HepG2 (cell line): ENCODE measurements around the gene PPIP5K2. TPM values are rescaled to one million over a fixed set of nuclear protein-coding genes. Genes with fewer than 3 reads are reported as not detected.

Experiments
- ATAC-seq: fragments of 200-7000 bp; cut with Tn5 transposase; 3 replicates; pipeline ENCODE4 v1.9.1; 2020; ENCODE audit warnings: mild to moderate bottlenecking, moderate library complexity
- BruUV-seq: library from RNA; stranded (reverse); fragments of 400-500 nt; replicated peaks from 2 replicates; lab custom pipeline; 2021; lab: Mats Ljungman, UMichigan
- CTCF ChIA-PET: fragments of 300-600 bp; formaldehyde crosslinking; extraction: SDS; loops from one replicate; lab custom pipeline; 2021; ENCODE audit warnings: low total read pairs, inconsistent platforms, low intra/inter-chr PET ratio; lab: Yijun Ruan, JAX
- POLR2A ChIA-PET: fragments of 350-600 bp; sonication (Branson Sonifier 250); formaldehyde crosslinking; loops from one replicate; lab custom pipeline; 2020; ENCODE audit warnings: antibody characterized with exemption, inconsistent platforms; lab: Yijun Ruan, JAX
- DNase-seq: peaks from one replicate; pipeline ENCODE4 v3.0.0-alpha.2; 2015; ENCODE audit warnings: low spot score
- FAIRE-seq: peaks from 3 replicates; lab custom pipeline; 2011; peaks lifted over from hg19 to GRCh38; lab: Jason Lieb, UNC
- H2AFZ ChIP-seq: one replicate; pipeline ENCODE4 v1.6.1; 2011; ENCODE audit warnings: low read length, inconsistent platforms
- H3K27ac ChIP-seq: fragments of 300-600 bp; 3 replicates; pipeline ENCODE4 v1.8.0; 2011; ENCODE audit warnings: mixed run types, mild to moderate bottlenecking, mixed read lengths, low read length, inconsistent platforms; ENCODE audit not compliant: insufficient read depth; ENCODE audit errors: extremely low read length
- H3K27me3 ChIP-seq, 2 experiments: fragments of 200-600 bp in 1 of 2; 2 replicates in 1 of 2; 3 replicates in 1 of 2; pipeline versions ENCODE4 v1.6.0 to v1.8.0; 2011; ENCODE audit warnings: low read length in 2 of 2, mild to moderate bottlenecking in 2 of 2, moderate library complexity in 2 of 2, inconsistent platforms in 1 of 2; ENCODE audit not compliant: insufficient read depth in 2 of 2, control insufficient read depth in 1 of 2
- H3K36me3 ChIP-seq, 2 experiments: fragments of 200-600 bp in 1 of 2; replicated peaks in 1 of 2; 2 replicates in 1 of 2; 3 replicates in 1 of 2; pipeline versions ENCODE4 v1.5.1 to v1.8.0; 2011; ENCODE audit warnings: low read length in 2 of 2, inconsistent platforms in 1 of 2; ENCODE audit not compliant: insufficient read depth in 2 of 2, control insufficient read depth in 1 of 2
- H3K4me1 ChIP-seq: 2 replicates; pipeline ENCODE4 v1.5.1; 2012; ENCODE audit warnings: low read length, inconsistent platforms; ENCODE audit not compliant: insufficient read depth
- H3K4me2 ChIP-seq: 2 replicates; pipeline ENCODE4 v1.6.0; 2011; ENCODE audit warnings: low read depth, low read length, inconsistent platforms
- H3K4me3 ChIP-seq, 3 experiments: fragments of 200-600 bp in 1 of 3; sonication (generic), shearing (Covaris generic) in 1 of 3; replicated peaks in 1 of 3; 2 replicates each; pipeline ENCODE4 v1.5.1; 2011 to 2016; ENCODE audit warnings: low read length in 3 of 3, inconsistent platforms in 2 of 3, low read depth in 2 of 3, mild to moderate bottlenecking in 2 of 3, control low read depth in 1 of 3, mixed read lengths in 1 of 3; ENCODE audit not compliant: insufficient read depth in 1 of 3
- H3K79me2 ChIP-seq: one replicate; pipeline ENCODE4 v1.6.1; 2011; ENCODE audit warnings: low read length, inconsistent platforms; ENCODE audit not compliant: insufficient read depth
- H3K9ac ChIP-seq: 2 replicates; pipeline ENCODE4 v1.6.0; 2011; ENCODE audit warnings: mild to moderate bottlenecking, low read depth, low read length, inconsistent platforms; ENCODE audit not compliant: insufficient read depth
- H3K9me3 ChIP-seq: 2 replicates; pipeline ENCODE4 v1.5.1; 2012; ENCODE audit warnings: mild to moderate bottlenecking, low read length
- H4K20me1 ChIP-seq: 2 replicates; pipeline ENCODE4 v1.6.0; 2011; ENCODE audit warnings: inconsistent platforms, mild to moderate bottlenecking, low read length, moderate library complexity; ENCODE audit not compliant: insufficient read depth
- DDIT3 ChIP-seq: sonication (generic); formaldehyde crosslinking; IDR thresholded peaks from 2 replicates; pipeline ENCODE4 v1.4.0; 2020; ENCODE audit warnings: mild to moderate bottlenecking, missing genetic modification reagents
- DRAP1 ChIP-seq: IDR thresholded peaks from 2 replicates; pipeline ENCODE4 v1.6.1; 2016; ENCODE audit warnings: missing genetic modification reagents, missing compliant biosample characterization
- ELF3 ChIP-seq: IDR thresholded peaks from 2 replicates; pipeline ENCODE4 v1.6.1; 2016; ENCODE audit warnings: missing genetic modification reagents, missing compliant biosample characterization
- KLF13 ChIP-seq: sonication (generic); formaldehyde crosslinking; IDR thresholded peaks from 2 replicates; pipeline ENCODE4 v1.4.0; 2020; ENCODE audit warnings: mild to moderate bottlenecking, missing genetic modification reagents
- KLF15 ChIP-seq: sonication (generic); formaldehyde crosslinking; IDR thresholded peaks from 2 replicates; pipeline ENCODE4 v1.8.1; 2023; ENCODE audit warnings: borderline replicate concordance, mild to moderate bottlenecking, inconsistent platforms, missing genetic modification reagents, mixed read lengths
- MYNN ChIP-seq: sonication (generic); formaldehyde crosslinking; IDR thresholded peaks from 2 replicates; pipeline ENCODE4 v1.4.0; 2020; ENCODE audit warnings: mild to moderate bottlenecking, low read depth, missing genetic modification reagents
- NFATC3 ChIP-seq: sonication (generic); formaldehyde crosslinking; IDR thresholded peaks from 2 replicates; pipeline ENCODE4 v1.5.1; 2020; ENCODE audit warnings: mild to moderate bottlenecking, missing genetic modification reagents
- THRA ChIP-seq: sonication (generic); formaldehyde crosslinking; IDR thresholded peaks from 2 replicates; pipeline ENCODE4 v1.4.0; 2020; ENCODE audit warnings: missing genetic modification reagents, borderline replicate concordance
- YEATS2 ChIP-seq: sonication (generic); formaldehyde crosslinking; IDR thresholded peaks from 2 replicates; pipeline ENCODE4 v1.4.0; 2020; ENCODE audit warnings: missing genetic modification reagents, borderline replicate concordance
- ZNF121 ChIP-seq: sonication (generic); formaldehyde crosslinking; IDR thresholded peaks from 2 replicates; pipeline ENCODE4 v1.5.0; 2020; ENCODE audit warnings: mild to moderate bottlenecking, missing genetic modification reagents
- ZNF3 ChIP-seq: IDR thresholded peaks from 2 replicates; pipeline ENCODE4 v1.7.0; 2017; ENCODE audit warnings: inconsistent platforms
- ZNF367 ChIP-seq: sonication (generic); formaldehyde crosslinking; IDR thresholded peaks from 2 replicates; pipeline ENCODE4 v1.4.0; 2020; ENCODE audit warnings: missing genetic modification reagents, borderline replicate concordance
- ZNF660 ChIP-seq: sonication (generic); formaldehyde crosslinking; IDR thresholded peaks from 2 replicates; pipeline ENCODE4 v1.5.1; 2020; ENCODE audit warnings: mild to moderate bottlenecking, low read depth, missing genetic modification reagents, borderline replicate concordance
- ZNF691 ChIP-seq: sonication (generic); formaldehyde crosslinking; IDR thresholded peaks from 2 replicates; pipeline ENCODE4 v1.4.0; 2020; ENCODE audit warnings: missing genetic modification reagents, low read depth, mild to moderate bottlenecking, borderline replicate concordance
- ZNF720 ChIP-seq: sonication (generic); formaldehyde crosslinking; IDR thresholded peaks from 2 replicates; pipeline ENCODE4 v1.4.0; 2020; ENCODE audit warnings: missing genetic modification reagents
- ZNF839 ChIP-seq: sonication (generic); formaldehyde crosslinking; IDR thresholded peaks from 2 replicates; pipeline ENCODE4 v1.4.0; 2020; ENCODE audit warnings: missing genetic modification reagents, mild to moderate bottlenecking, borderline replicate concordance
- WGBS: methylation state at CpG from one replicate; pipeline ENCODE4 v1.1.6; 2017; ENCODE audit warnings: low lambda C conversion rate; 5-methylcytosine and 5-hydroxymethylcytosine counted together
- in situ Hi-C: cut with HindIII; loops from 2 replicates; pipeline ENCODE4 v1.10.0; 2017; ENCODE audit warnings: low pct_unique_long_range_greater_than_20kb; ENCODE audit not compliant: extremely low pct_ligation_motif_present
- intact Hi-C: fragments of 100-400 bp; cut with micrococcal nuclease; formaldehyde crosslinking; loops from one replicate; pipeline ENCODE4 v1.10.0; 2022; ENCODE audit not compliant: unreplicated experiment
- polyA plus RNA-seq, 8 experiments: library from polyadenylated mRNA; depleted of rRNA in 3 of 8; stranded (reverse) in 7 of 8; unstranded in 1 of 8; fragments of >200 nt; fragmentation: Illumina TruSeq in 4 of 8; extraction: Trizol in 4 of 8; gene quantifications; 2 replicates each; pipeline versions ENCODE4 v1.2.1 to v1.2.3, GENCODE V29; 2011 to 2016; ENCODE audit warnings: low read depth in 4 of 8, missing spikeins in 1 of 8, mixed read lengths in 1 of 8; ENCODE audit not compliant: insufficient read depth in 1 of 8
- total RNA-seq, 5 experiments: library from RNA; depleted of rRNA; stranded (reverse); fragments of >200 nt; fragmentation: Illumina TruSeq; extraction: Trizol; gene quantifications; 2 replicates each; pipeline ENCODE4 v1.2.3, GENCODE V29; 2016; ENCODE audit warnings: low read depth in 1 of 5

The PPIP5K2 gene
- total and polyA plus RNA-seq, 2 of the 13 experiments (the other 11 are each of a cell fraction or from before 2014, with no cell fraction given): 19.7 to 45.6 TPM

- 100% methylated on average over 1 of the region's 1 CpG for WGBS
- no peak overlapping the region for H3K4me2 ChIP-seq
- no peak overlapping the region for H2AFZ ChIP-seq
- H3K4me3 ChIP-seq: no peak overlapping the region
- no peak for DNase-seq
- intact Hi-C loops: loop anchor here (5.0 kb wide), 1 partner anchor 598 kb away; no protein-coding TSS in a partner anchor
- no peaks in the 10 kb centered on the region for H3K79me2 ChIP-seq
- no peak overlapping the region for H3K27ac ChIP-seq
- no TSS peak for BruUV-seq
- no peak for ATAC-seq
- H4K20me1 ChIP-seq: no peaks in the 10 kb centered on the region
- POLR2A ChIA-PET: no interaction called here
- H3K27me3 ChIP-seq: no peaks in the 10 kb centered on the region
- no peaks in the 10 kb centered on the region for H3K9me3 ChIP-seq
- H3K36me3 ChIP-seq: no peaks in the 10 kb centered on the region; a peak in 2 of 5 replicates
- peak; percentile 60; the same call in 1 of the 2 replicates for TF ChIP-seq ZNF121
- TF ChIP-seq THRA (CRISPR knock-in tag): no peak
- TF ChIP-seq, all 625 proteins: peak for 1
- no peak overlapping the region for H3K9ac ChIP-seq
- CTCF ChIA-PET: no interaction called here
- H3K4me1 ChIP-seq: no peaks in the 10 kb centered on the region
- in situ Hi-C loops: loop anchor here (10.0 kb wide), 1 partner anchor 351 kb away; no protein-coding TSS in a partner anchor
- FAIRE-seq: no peak
Observed at GRCh38 chr5:103135461-103135860, 15.4 kb downstream of the PPIP5K2 start.

GRCh38 chr5:103138202-103138690 is 18.1 kb downstream of the PPIP5K2 start:
- H3K36me3 ChIP-seq: no peaks in the 10 kb centered on the region; a peak in 2 of 5 replicates
- FAIRE-seq (no peak), ATAC-seq (no peak), DNase-seq (no peak)
- no peak overlapping the region for H3K4me2 ChIP-seq
- H3K27ac ChIP-seq: no peak overlapping the region
- H3K4me3 ChIP-seq: no peak overlapping the region
- H3K9me3 ChIP-seq: no peaks in the 10 kb centered on the region
- BruUV-seq: no TSS peak
- 90% methylated on average over 3 of the region's 3 CpGs for WGBS
- H3K79me2 ChIP-seq: no peaks in the 10 kb centered on the region
- ChIA-PET CTCF (interaction anchor here (1.2 kb wide), 1 partner anchor 457 kb away, joined by 7 read pairs; no protein-coding TSS in a partner anchor), POLR2A (no interaction called here)
- H3K4me1 ChIP-seq: no peaks in the 10 kb centered on the region
- H3K27me3 ChIP-seq: no peaks in the 10 kb centered on the region
- H2AFZ ChIP-seq: no peak overlapping the region
- no peak overlapping the region for H3K9ac ChIP-seq
- in situ Hi-C loops (loop anchor here (10.0 kb wide), 1 partner anchor 353 kb away; no protein-coding TSS in a partner anchor), intact Hi-C loops (loop anchor here (2.0 to 5.0 kb wide), 2 partner anchors 97 to 601 kb away; no protein-coding TSS in a partner anchor)
- no peaks in the 10 kb centered on the region for H4K20me1 ChIP-seq
- TF ChIP-seq NFATC3 (CRISPR knock-in tag) (no peak), MYNN (no peak), ELF3 (CRISPR knock-in tag) (no peak), YEATS2 (no peak), ZNF367 (CRISPR knock-in tag) (no peak), ZNF691 (CRISPR knock-in tag) (no peak), KLF13 (CRISPR knock-in tag) (no peak), ZNF839 (CRISPR knock-in tag) (no peak), ZNF3 (no peak), ZNF720 (no peak), ZNF660 (CRISPR knock-in tag) (no peak), DDIT3 (CRISPR knock-in tag) (no peak), DRAP1 (CRISPR knock-in tag) (no peak), KLF15 (CRISPR knock-in tag) (no peak)
